C4-2B (cell line): ENCODE data around the gene KRT85.

Experiments used
- H3K27ac ChIP-seq: fragments of 450-650 bp; 2 replicates; pipeline ENCODE4 v1.5.1; 2017
- ZFX ChIP-seq: fragments of 450-650 bp; IDR thresholded peaks from 2 replicates; pipeline ENCODE4 v1.6.1; 2017
- TF ChIP-seq, protein P1 (sequence below): fragments of 450-650 bp; conservative IDR thresholded peaks from 2 replicates; pipeline ENCODE4 v1.5.1; 2017; ENCODE audit warnings: mild to moderate bottlenecking

KRT85 gene

GRCh38 chr12:52310622-52311284 lies 56.5 kb downstream of the KRT85 start:
- no peak overlapping the region for H3K27ac ChIP-seq
- TF ChIP-seq ZFX, result no peak
- TF ChIP-seq, protein P1, sequence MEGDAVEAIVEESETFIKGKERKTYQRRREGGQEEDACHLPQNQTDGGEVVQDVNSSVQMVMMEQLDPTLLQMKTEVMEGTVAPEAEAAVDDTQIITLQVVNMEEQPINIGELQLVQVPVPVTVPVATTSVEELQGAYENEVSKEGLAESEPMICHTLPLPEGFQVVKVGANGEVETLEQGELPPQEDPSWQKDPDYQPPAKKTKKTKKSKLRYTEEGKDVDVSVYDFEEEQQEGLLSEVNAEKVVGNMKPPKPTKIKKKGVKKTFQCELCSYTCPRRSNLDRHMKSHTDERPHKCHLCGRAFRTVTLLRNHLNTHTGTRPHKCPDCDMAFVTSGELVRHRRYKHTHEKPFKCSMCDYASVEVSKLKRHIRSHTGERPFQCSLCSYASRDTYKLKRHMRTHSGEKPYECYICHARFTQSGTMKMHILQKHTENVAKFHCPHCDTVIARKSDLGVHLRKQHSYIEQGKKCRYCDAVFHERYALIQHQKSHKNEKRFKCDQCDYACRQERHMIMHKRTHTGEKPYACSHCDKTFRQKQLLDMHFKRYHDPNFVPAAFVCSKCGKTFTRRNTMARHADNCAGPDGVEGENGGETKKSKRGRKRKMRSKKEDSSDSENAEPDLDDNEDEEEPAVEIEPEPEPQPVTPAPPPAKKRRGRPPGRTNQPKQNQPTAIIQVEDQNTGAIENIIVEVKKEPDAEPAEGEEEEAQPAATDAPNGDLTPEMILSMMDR, result no peak
